UCSD-AML1 (cell line): ENCODE results near the gene NPC1L1.

Experiments used
- DNase-seq: peaks from one replicate; lab custom pipeline; 2025; ENCODE audit not compliant: unreplicated experiment; lab: John Stamatoyannopoulos, UW

NPC1L1 gene, protein sequence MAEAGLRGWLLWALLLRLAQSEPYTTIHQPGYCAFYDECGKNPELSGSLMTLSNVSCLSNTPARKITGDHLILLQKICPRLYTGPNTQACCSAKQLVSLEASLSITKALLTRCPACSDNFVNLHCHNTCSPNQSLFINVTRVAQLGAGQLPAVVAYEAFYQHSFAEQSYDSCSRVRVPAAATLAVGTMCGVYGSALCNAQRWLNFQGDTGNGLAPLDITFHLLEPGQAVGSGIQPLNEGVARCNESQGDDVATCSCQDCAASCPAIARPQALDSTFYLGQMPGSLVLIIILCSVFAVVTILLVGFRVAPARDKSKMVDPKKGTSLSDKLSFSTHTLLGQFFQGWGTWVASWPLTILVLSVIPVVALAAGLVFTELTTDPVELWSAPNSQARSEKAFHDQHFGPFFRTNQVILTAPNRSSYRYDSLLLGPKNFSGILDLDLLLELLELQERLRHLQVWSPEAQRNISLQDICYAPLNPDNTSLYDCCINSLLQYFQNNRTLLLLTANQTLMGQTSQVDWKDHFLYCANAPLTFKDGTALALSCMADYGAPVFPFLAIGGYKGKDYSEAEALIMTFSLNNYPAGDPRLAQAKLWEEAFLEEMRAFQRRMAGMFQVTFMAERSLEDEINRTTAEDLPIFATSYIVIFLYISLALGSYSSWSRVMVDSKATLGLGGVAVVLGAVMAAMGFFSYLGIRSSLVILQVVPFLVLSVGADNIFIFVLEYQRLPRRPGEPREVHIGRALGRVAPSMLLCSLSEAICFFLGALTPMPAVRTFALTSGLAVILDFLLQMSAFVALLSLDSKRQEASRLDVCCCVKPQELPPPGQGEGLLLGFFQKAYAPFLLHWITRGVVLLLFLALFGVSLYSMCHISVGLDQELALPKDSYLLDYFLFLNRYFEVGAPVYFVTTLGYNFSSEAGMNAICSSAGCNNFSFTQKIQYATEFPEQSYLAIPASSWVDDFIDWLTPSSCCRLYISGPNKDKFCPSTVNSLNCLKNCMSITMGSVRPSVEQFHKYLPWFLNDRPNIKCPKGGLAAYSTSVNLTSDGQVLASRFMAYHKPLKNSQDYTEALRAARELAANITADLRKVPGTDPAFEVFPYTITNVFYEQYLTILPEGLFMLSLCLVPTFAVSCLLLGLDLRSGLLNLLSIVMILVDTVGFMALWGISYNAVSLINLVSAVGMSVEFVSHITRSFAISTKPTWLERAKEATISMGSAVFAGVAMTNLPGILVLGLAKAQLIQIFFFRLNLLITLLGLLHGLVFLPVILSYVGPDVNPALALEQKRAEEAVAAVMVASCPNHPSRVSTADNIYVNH (N-terminal part only)

DNA sequence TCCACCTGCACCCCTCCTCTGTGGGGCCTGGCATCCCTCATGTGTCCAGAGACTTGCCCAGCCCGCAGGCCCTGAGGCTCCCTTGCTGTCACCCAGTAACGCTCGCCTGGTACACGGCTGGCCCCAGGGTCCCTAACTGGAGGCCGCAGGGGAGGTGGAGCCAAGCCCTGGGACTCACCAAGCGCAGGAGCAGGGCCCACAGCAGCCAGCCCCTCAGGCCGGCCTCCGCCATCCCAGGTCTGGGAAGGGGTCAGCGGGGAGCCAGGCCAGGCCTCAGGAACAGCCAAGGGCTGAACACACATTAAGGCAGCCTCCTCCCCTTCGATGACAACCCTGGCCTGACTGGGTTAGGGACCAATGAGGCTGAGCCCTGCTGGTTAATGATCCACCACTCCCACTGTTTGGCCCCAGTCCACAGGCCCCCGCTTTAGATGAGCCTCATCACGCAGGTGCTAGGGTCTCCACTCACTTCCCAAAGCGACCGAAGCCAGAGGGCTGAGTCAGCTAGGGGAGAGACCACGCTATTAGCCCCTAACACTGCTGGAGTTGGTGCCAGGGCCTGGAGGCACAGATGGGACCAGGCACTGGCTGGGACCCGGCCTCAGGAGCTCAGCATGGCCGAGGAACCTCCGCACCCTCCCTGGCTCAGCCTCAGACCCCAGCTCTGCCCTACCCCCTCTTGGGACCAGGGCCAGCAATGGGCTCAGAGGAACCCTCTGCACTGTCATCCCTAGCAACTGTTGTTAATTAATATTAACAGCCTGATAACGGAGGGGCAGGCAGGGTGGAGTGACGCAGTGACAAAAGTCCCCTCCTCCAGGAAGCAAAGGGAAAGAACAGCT lies at the start of gene NPC1L1:
TSS of gene NPC1L1 (minus strand) at position 303 of the 842 bp plus-strand sequence. CDS start at position 232, 71 bp downstream.
- DNase-seq: no peak

DNA sequence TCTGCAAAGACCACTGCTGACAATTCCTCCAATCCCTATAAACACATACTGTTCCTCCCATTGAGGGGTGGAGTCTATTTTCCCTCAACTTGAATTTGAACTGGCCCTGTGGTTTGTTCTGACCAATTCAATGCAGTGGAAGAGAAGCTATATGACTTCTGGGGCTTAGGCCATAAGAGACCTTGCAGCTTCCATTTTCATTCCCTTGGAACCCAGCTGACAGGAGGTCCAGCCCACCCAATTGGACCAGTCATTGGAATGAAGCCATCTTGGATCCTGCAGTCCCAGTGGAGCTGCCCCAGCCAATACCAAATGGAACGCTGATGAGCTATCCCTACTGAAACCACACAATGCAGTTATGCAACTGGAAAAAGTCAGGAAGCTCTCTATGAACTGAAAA lies 49.8 kb upstream of the NPC1L1 start:
- no peak for DNase-seq

DNA sequence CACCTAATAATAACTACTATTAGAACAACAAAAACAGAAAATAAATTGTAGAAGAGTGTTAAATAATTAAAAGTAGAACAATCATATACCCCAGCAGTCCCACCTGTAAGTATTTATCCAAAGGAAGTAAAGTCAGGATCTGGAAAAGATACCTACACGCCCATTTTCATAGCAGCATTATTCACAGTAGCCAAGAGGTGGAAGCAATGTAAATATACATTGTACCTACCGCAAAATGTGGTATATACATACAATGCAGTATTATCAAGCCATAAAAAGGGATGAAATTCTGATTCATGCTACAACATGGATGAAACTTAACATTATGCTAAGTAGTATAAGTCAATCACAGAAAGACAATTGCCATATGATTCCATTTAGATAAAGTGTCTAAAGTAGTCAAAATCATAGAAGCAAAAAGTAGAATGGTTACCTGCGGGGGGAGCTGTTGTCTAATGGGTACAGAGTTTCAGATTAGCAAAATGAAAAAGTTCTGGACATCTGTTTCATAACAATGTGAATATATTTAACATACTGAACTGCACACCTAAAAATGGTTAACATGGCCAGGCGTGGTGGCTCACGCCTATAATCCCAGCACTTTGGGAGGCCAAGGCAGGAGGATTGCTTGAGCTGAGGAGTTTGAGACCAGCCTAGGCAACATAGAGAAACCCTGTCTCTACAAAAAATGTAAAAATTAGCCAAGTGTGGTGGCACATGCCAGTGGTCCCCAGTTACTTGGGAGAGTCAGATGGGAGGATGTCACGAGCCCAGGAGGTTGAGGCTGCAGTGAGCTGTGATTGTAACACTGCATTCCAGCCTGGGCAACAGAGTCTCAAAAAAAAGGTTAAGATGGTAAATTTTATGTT lies 46.9 kb upstream of the NPC1L1 start:
- DNase-seq: no peak

DNA sequence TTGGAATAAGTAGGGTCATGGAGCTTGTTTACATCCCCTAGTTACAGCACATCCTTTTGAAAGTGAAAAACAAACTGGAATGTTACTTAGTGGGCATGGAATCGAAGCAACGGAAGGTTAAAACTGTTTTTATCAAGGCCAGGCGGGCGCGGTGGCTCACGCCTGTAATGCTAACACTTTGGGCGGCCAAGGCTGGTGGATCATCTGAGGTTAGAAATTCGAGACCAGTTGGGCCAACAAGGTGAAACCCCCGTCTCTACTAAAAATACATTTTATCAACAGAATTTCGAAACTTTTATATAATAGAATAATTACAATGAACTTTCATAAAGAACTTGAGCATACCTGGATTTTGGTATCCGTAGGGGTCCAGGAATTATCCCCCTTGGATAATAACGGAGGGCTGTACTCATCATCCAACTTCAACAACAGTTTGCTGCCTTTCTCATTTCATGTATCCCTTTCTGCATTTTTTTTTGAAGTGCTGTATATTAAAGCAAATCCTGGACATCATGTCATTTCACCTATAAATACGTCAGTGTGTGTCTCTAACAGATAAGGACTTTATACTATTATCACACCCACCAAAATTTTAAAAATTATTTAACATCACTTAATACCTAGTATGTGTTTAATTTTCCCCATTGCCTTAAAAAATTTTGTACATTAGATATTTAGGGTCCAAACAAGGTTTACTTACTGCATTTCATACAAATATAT lies 42.2 kb upstream of the NPC1L1 start:
- no peak for DNase-seq

DNA sequence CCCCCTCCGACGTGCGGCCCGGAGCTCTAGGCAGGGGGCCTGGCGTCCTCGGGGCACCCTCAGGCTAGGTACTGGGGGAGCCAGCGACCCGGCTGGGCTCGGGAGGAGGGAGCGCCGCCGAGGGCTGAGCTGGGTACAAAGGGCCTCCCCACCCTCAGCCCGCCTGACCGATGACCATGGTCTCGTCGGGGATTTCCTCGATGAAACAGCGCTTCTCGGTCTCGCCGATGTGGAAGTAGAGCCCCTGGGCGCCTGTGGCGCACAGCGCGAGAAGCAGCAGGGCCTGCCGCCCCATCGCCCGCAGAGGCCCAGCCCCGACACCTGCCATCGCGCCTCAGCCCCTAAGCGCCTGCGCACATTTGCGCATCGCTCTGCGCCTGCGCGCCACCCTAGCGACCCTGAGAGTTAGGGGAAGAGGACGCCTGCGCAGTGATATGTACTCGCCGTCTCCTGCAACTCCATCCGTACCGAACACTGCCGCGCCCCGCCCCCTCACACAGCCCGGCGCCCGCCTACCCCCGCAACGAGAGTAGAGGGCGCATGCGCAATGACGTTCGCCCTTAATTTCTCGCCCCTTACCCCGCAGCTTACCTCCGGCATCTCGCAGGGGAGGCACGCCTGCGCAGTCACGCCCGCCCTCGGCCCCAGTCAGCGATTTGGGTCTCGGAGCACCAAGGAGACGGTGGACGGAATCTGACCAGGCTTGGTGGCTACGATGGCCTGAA lies 40.9 kb upstream of the NPC1L1 start, which contains the start of gene TMED4:
TSS of gene TMED4 (minus strand) at position 353 of the 725 bp plus-strand sequence. CDS start at position 328, 25 bp downstream.
- peak; percentile 94 for DNase-seq

DNA sequence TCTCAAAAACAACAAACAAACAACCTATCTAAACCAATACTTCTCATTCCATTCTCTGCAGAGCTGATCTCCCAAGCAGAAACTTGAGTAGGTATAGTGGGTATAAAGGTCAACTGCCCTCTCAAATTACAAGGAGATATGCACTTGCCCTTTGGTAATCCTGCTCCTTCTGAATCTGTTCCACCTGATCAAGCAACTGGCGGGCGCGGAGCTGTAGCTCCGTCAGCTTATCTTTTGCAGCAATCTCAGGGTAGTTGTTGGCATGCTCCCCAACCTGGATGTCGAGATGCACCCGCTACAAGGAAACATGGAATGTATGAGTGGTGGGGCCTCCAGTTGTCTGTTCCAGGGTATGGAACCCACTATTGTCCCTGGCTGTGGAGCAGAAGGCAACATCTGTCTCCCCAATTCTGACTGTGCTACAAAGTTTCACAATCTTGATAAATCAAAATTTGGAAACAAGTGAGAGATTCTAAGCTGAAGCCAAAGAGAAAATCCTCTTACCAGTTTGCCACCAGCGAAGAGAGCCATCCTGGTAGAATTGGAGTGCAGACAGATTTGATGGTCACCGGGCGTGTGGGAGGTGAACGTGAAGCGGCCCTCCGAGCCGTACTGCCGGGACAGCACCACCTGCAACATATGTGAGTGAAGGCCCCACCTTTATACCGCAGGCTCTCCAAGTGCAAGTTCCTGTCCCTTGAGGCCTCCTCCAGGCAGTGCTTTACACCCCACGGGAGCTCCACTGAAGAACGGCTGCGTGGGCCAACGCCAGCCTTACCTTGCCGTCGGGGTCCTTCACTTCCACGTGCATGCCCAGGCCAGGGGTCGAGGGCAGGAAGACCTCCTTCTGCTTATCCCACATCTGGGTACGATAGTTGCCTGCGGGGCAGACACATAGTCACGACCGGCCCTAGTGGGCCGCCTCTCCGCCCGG lies 40.1 kb upstream of the NPC1L1 start:
- peak; percentile 22 for DNase-seq

DNA sequence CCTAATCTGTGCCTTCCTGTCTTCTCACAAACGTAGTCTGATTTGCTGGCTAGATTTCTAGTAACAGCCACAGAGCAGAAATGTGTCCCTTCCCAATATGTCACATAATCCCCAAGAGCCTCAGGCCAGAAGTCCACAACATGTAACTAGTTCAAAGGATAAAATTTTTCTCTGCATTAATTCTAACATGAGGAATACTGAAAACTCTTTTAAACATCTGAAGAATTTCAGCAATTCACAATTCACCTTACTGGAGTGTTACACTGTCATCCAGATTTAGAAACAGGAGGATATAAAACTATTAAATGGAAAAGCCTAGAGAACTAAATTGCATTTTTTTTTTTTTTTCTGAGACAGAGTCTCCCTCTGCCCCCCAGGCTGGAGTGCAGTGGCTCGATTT lies 35.1 kb upstream of the NPC1L1 start:
- no peak for DNase-seq

DNA sequence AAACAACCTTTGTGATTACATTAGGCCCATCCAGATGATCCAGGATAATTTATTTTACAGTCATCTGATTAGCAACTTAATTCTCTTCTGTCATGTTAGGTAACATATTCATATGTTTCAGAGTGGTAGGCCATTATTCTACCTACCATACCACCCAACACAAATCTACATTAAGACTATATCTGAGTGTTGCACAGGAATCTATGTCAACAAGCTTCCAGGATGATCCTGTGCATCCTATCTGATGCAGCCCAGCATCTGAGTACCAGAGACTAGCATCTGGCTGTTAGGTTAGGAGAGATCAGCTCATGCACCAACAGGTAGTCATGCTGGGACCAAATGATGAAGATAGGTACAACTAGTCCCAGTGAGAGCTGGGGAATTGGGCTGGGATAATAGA lies 33.9 kb upstream of the NPC1L1 start:
- no peak for DNase-seq

DNA sequence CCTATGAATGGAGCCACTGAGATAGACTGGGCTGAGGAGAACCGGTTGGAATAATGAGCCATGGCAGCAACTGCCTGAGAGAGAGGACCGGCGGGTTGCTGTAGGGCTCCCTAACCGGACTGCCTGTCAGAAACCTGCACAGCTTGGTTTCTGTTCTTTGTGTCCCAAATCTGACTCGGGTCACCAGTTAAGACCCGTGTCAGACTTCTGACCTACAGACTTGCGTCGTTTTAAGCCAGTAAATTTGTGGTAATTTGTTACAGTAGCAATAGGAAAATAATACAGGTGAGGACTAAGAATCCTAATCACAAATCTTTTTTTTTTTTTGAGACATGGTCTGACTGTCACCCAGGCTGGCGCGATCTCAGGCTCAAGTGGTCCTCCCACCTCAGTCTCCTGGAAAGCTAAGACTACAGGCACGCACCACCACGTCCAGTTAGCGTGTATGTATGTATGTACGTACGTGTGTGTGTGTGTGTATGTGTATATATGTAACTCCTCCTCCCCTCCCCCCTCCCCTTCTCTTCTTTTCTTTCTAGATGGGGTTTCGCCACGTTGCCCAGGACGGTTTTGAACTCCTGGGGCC lies 33.2 kb upstream of the NPC1L1 start:
- DNase-seq: no peak

DNA sequence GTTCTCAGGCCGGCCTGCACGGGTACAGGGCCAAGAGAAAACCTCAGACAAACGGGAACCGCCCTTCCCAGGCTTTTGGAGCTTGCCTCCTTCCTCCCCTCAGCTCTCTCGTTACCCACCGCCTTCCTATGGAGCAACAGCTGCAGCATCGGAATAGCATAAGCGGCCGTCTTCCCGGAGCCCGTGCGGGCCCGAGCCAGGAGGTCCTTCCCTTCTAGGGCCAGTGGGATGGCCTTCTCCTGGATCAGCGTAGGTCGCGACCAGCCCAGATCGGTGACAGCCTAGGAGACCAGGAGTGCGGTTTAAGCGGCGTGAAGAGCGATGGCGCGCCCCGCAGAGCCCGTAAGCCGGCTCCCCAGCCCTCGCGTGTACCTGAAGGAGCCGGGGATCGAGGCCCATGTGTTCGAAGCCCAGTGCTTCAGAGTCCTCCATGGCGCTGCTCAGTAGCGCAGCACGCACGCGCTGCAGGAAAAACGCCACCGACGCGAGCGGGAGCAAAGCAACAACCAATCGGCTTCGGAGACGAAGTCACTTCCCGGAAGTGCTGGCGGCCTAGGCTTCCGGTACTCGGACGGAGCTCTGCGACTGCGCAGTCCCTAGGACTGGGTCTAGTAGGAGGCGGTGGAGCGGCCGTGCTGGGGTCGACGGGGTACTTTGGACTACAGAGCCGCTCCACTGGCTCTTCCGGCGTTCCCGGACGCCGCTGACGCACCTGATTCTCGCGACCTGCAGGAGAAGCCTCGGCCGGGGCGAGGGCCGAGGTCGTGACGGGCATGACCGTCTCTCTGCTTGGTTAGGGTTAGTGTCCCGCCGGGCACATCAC lies 32.5 kb upstream of the NPC1L1 start, which contains the start of gene DDX56:
TSS of gene DDX56 (minus strand) at position 445 of the 823 bp plus-strand sequence. CDS start at position 432, 13 bp downstream.
- DNase-seq: peak; percentile 86

DNA sequence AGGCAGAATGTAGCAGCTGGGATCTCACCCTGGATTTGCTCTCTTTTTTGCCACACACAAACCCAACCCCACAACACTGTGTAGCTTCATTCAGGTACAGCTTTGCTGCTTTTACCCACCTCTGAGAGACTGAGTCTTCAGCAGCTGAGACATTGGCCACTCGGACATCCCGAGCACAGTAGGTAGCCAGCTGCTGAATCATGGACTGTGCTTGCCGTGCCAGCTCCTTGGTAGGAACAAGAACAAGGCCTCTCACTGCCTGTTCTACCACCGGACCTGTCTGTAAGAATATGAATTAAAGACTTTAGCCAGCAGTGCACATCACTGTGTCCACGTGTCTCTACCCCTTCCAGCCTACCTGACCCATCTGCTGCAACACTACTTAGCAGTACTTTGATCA lies 31.6 kb upstream of the NPC1L1 start:
- no peak for DNase-seq

DNA sequence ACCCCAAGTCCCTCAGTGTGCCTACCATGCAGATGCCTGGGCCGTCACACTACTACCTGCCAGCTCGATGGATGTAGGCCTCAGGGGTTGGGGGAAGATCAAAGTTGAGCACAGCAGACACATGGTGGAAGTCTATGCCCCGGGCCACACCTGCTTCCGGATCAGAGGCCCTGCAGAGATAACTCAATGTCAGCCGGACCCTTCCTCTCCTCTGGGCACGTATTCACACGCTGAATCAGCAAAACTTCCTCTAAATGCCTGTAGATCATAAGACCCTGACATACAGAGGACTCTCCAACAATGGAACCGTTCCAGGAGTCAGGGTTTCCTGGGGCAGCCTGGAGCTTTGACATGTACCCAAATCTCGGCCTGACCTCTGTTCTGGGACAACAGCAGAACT lies 28.8 kb upstream of the NPC1L1 start:
- DNase-seq: no peak

DNA sequence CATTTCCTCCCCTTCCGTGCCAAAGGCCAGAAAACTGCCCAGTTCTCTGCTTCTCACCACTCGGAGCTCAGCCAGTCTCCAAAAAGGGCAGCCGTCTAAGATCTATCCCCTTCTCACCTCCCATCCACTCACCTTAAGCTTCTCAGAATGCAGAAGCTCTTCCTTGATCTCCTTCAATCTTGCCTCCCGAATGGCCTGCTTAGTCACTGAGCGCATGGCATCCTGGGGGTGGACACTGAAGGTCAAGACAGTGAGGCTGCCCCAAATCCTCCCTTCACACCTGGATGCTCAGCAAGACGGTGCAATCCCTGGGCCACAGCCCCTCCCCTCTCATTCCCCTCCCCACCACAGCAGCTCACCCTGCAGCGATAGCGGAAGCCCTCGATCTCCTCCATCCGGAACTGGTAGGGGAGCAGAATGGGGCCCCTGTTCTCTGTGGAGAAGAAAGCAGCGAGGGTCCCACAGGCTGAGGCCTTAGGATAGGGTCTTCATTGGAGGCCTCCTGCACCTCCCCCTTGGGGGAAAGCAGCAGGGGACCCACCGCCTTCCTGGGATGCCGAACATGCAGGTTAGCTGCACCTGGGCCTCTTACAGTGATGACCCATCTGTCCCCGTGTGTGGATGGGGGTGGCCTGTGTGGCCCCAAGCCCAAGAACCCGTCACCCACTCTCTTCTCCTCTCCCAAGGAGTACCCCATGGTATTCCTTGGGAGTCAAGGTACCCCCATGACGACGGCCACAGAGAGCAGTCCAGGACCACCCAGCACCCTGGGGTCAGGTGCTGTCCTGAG lies 27.8 kb upstream of the NPC1L1 start:
- no peak for DNase-seq

DNA sequence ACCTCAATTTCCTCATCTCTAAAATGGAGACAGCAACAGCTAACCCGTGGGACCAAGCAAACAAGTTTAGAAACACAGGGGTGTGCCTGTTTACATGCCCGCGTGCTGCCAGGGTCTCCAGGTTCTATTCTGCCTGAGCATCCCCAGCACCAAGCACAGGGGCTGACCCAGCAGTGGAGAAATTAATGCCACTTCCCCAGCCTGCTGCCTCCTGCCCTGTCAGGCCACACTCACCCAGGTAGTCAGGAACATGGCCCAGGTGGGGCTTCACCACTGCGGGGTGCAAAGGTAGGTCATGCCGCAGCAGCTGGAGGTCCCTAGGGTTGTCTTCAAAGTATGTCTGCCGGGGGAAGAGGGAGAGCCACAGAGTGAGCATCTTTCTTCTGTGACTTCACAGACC lies 26.8 kb upstream of the NPC1L1 start:
- no peak for DNase-seq

DNA sequence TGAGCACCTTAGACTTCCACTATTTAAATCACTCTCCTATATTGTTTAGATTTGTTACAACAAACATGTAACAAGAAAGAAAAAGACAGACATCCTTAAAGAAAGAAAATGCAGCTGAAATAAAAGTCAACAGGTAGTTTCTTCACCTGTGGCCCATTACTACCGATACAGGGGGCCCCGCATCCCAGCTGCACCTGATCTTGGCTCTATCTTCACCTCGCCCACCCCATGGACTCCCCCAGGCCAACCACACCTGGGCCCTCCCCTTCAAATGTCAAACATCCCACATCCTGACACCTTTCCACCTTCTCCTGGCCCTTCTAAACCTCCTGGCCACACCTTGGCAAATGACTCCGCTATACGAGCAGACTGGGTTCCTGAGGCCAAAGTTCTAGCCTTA lies 25.6 kb upstream of the NPC1L1 start:
- no peak for DNase-seq
